ENCODE data around the gene NR4A3.

NR4A3 gene

DNA sequence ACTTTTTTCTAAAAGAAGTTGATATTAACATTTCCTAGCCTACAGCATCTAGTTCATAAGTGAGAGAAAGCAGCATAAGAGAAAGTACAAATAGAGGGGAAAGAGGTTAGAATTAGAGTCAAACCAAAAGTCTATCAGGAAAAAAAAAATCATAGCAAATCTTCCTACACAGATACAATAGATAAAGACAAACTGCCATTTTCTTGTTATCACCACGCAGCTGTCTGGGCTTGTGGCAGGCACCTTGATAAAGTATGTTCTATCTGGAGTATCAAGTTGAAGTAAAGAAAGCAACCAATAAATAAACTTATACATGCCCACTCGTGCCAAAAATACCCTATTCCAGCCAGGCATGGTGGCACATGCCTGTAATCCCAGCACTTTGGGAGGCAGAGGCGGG, 5.3 kb upstream of the NR4A3 start:
- no peak for DNase-seq

DNA sequence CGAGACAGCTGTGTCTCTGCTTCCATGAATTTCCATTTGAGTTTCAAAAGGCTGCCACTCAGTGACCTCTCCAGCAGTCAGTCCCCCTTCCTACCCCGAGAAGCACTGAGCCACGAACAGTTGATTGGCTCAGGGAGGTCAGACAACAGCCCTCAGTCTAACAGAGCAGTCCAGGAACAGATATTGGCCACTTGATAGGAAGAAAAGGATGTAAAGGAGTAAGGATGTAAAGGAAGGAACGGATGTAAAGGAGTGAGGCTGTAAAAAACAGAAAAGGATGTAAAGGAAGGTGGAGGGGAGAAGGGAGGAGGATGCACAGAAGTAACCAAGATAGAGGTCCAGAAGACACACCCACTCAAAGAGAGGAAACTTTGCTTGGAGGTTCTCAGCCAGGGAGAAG, 3.2 kb upstream of the NR4A3 start:
- no peak for DNase-seq

DNA sequence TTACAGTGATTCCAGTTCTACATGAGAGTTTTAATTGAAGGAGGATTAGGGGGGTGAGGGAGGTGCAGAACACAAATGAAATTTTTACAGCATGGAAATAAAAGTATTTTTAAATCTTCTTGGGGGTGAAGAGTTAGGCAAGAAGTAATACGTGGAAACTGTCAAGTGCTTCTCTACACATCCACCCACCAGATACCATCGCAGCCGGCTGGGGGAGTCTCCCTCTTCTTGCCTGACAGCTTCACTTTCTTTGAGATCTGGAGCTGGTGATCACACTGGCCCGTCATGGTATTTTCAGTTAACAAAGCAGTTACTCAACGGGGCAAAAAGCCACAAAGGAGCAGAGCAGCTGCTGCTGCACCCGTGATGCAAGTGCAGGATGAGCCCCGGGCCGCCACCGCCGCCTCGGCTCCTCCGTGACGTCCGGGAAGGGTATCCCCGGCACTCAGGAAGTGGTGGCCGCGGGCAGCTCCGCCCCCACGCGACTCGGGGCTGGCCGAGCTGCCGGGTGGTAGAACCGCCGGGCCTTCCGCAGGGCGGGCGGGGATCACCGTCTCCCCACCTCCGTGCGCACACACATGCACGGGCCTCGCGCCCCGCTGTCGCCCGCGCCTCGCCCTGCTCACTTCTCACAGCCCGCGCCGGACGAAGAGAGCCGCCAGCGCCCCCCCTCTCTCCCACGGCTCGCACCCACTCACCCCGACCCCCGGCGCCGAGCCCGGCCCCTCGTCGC, 2.4 kb upstream of the NR4A3 start:
- peak; percentile 45 to 65 for DNase-seq

DNA sequence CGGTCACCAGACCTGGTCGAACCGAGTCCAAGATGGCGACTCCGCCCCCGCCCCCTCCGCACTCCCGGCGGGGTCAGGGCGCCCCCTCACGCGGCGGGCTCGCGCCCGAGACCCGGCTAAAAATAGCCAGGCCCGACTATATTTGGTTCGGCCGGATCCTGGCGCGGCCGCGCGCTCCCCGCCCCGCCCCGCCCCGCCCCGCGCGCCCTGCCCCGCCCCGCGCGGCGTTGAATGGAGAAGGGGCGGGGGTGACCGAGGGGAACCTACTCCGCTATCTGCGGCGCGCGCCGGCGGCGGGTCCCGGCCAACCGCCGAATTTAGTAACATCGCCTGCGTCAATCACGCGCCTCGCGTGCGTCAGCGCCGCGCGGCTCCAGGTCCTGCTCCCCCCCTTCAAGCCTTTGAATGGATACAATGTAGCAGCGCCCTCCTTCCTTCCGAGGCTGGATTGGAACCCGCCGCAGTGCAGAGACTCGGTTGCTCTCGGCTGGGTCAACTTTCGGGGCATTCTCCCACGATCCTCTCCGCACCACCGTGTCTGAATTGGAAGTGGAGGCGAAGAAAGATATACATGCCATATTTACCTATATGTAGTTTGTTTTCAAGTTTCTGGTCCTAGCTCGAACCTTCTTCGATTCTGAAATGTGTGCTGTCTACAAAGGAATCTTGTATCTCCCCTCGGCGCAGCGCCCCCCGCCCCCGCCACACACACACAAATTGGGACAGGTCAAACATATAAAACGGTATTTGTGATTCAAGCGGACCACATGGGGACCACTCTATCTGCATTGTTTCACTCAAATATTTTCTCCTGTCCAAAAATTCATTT, 1.6 kb upstream of the NR4A3 start:
- DNase-seq = peak; percentile 95 to 99

DNA sequence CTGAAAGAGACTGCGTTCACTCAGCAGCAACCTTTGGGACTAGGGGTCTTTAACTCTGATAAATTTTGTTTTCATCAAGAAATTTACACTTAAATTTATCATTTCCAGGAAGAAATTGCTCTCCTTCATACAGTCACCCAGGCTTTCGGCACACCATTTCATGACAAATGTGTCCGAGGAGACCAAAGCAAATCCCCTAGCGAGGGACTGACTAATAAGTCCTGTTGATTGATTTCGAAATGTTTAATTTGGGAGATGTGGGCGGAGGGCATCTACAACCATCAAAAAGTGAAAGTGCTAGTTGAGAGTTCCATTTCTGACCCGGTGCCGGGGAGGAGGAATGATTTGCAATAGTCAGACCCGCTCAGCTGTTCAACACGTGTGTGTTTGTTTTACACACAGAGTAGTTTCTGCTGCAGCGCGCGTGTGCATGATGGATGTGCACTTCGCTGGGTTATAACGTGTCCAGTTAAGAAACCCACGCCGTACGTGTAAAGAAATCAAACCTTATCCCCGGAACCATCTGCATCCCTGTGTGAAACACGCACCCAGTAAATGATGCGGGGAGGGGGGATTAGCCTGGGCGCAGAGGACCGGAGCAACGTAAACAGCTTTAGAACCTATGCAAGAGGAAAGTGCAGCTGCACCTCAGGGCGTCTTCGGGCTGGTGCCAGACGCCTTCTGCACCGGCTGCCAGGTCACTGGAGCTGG, 845 bp upstream of the NR4A3 start:
- DNase-seq = no peak

- peak in 1 of 2 experiments; percentile 8 for DNase-seq
Observed at GRCh38 chr9:99822109-99822805, 572 bp downstream of the NR4A3 start.

- no peak for DNase-seq
Observed at GRCh38 chr9:99822806-99823591, 1.3 kb downstream of the NR4A3 start.

DNA sequence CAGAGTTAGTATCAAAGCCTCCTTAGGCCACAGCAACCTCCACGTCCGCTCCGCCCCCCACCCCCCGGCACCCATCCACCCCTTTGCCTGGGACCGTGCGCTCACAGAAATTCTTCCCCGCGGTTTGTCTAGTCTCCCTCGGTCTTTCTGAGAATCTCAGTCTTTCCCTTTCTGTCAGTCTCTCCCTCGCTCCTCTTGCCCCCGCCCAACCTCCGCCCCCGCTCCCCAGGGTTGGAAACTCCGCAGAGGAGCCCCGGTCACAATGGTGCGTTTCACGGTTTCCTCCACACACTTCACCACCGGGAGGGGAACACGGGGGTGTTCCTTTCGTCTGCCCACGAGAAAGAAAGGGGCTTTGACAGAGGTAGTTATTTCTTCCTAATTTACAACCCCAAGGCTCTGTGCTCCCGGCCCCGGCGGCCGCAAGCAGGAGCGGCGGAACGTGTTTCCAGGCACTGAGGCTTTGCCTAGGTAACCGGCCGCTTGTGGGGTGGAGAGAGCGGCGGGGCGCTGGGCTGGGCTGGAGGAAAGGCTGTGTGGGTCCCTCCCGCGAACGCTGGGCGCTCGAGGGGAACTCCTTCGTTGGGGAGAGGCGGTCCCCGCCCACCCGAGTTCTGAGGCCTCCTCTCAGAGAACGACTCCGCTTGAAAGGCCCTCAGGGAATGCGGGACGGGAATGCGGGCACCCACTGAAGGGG, 2.1 kb downstream of the NR4A3 start:
- no peak for DNase-seq

GRCh38 chr9:99824378-99825171, 2.9 kb downstream of the NR4A3 start:
- DNase-seq = no peak

DNA sequence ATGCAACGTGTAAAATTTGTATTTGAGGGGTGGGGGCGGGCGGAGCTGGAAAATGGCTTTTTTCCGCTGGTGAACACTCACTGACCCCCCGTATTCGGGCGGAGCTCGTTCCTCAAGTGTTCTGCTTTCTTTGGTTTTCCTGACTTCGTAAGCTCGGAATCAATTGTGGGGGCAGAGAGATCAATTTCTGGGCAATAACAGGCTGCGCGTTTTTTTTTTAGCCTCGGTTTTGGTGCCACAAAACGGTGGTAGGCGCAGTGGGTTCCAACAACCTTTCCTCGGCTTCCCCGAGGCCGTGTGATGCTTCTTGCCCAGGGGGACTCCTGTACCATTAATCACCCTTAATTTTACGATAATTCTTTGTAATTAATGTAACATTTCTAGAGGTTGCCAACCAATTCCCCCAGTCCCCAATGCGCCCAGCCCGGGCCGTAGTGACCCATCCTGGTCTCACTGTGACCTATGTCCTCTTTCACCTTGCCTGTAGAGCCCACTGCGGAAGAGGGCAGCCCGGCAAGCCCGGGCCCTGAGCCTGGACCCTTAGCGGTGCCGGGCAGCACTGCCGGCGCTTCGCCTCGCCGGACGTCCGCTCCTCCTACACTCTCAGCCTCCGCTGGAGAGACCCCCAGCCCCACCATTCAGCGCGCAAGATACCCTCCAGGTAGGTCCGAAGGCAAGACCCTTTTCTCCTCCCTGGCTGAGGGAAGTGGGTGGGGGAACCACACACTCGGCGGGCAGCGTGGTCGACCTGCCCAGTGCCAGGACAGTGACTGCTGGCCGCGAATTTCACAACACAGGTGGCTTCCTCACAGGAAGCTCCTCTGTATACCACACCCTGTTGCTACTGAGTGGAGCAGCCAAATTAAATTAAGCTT, 3.7 kb downstream of the NR4A3 start:
- DNase-seq = no peak

GRCh38 chr9:99826579-99826978, 4.9 kb downstream of the NR4A3 start:
- DNase-seq = no peak

DNA sequence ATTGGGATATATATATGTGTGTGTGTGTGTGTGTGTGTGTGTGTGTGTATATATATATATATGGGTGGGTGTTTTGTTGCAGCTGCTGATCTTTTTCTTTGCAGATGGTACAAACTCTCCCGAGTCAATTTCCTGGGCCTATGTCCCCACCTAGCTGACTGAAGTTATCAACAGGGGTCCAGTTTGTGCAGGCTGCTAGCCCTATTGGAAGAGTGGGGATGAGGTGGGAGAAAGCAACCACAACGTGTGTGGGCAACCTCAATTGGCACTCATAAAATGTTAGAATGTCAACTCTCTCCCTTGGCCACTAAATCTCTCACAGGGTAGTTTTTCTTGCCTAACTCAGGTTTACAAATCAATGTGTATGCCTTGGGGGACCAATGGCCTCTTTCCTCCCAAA, 5.6 kb downstream of the NR4A3 start:
- no peak for DNase-seq

DNA sequence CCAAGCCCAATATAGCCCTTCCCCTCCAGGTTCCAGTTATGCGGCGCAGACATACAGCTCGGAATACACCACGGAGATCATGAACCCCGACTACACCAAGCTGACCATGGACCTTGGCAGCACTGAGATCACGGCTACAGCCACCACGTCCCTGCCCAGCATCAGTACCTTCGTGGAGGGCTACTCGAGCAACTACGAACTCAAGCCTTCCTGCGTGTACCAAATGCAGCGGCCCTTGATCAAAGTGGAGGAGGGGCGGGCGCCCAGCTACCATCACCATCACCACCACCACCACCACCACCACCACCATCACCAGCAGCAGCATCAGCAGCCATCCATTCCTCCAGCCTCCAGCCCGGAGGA, 6.3 kb downstream of the NR4A3 start:
- DNase-seq = no peak

GRCh38 chr9:99828417-99829176, 6.9 kb downstream of the NR4A3 start:
- DNase-seq = no peak

- no peak for DNase-seq
Observed at GRCh38 chr9:99831857-99832557, 10.3 kb downstream of the NR4A3 start.

DNA sequence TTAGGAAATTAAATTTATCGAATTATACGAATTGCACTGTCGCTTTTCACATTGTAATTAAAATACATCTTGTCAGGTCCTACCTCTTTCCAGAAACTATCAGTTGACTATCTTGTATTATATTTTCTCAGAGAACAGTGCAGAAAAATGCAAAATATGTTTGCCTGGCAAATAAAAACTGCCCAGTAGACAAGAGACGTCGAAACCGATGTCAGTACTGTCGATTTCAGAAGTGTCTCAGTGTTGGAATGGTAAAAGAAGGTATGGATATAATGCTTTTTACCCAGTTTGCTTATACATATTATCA, 10.8 kb downstream of the NR4A3 start:
- DNase-seq = no peak

DNA sequence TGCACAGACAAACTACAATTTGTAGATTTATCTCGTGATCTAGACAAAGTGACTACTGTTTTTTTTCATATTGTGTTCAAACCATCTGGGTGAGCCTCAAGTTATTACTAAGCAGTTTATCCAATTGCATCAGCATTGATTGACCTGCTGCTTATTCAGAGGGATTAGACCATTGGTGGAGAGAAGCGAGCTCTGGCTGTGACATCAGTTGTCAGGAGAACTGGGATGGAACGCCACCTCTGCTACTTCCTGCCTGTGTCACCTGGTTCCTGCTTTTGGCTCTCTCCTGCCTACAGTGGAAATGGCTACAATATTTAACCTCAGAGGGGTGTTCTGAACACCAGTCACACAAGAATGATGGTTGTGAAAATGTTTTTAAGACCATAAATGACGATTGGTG, 12.1 kb downstream of the NR4A3 start:
- DNase-seq = no peak

GRCh38 chr9:99834474-99834873, 12.8 kb downstream of the NR4A3 start:
- DNase-seq = no peak

GRCh38 chr9:99835142-99835541, 13.5 kb downstream of the NR4A3 start:
- no peak for DNase-seq

Data from NCI-H1930 (cell line).